ENCODE data around the gene FBXW4.

- TF ChIP-seq EP300 (IDR thresholded peaks at IDR 0.05; ENCODE audit: borderline replicate concordance) (no peak), CEBPB (IDR thresholded peaks at IDR 0.05) (no peak), TAF1 (IDR thresholded peaks at IDR 0.05; ENCODE audit: low read depth) (no peak), REST (IDR thresholded peaks at IDR 0.05; ENCODE audit: low read depth) (no peak), ZBTB7A (IDR thresholded peaks at IDR 0.05; ENCODE audit: low read depth) (no peak), YY1 (IDR thresholded peaks at IDR 0.05; ENCODE audit: low read depth) (no peak)
- TF ChIP-seq, protein P1, sequence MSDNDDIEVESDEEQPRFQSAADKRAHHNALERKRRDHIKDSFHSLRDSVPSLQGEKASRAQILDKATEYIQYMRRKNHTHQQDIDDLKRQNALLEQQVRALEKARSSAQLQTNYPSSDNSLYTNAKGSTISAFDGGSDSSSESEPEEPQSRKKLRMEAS (IDR thresholded peaks at IDR 0.05): no peak
Measured at GRCh38 chr10:101646364-101646763, 48.6 kb downstream of the FBXW4 start.
